Calu3 (cell line): ENCODE results near the gene DSCAML1. TPM values are rescaled to one million over a fixed set of nuclear protein-coding genes. Genes with fewer than 3 reads are reported as not detected.

Experiments used
- BruUV-seq: library from RNA; stranded (reverse); fragments of 400-500 nt; replicated peaks from 2 replicates; lab custom pipeline; 2021; lab: Mats Ljungman, UMichigan
- CTCF ChIA-PET: fragments of 300-600 bp; sonication (Branson Sonifier 250); formaldehyde crosslinking; loops from one replicate; lab custom pipeline; 2022; ENCODE audit warnings: antibody characterized with exemption; lab: Charles Lee
- DNase-seq: peaks from one replicate; pipeline ENCODE4 v3.0.0; 2022
- H3K27ac Mint-ChIP-seq: one replicate; pipeline ENCODE4 v1.8.0; 2022; ENCODE audit warnings: mixed read lengths; ENCODE audit not compliant: unreplicated experiment
- H3K27me3 Mint-ChIP-seq: one replicate; pipeline ENCODE4 v1.8.0; 2022; ENCODE audit warnings: mixed read lengths; ENCODE audit not compliant: unreplicated experiment
- H3K36me3 Mint-ChIP-seq: one replicate; pipeline ENCODE4 v1.8.0; 2022; ENCODE audit warnings: mild to moderate bottlenecking, moderate library complexity, mixed read lengths; ENCODE audit not compliant: insufficient read depth, unreplicated experiment
- H3K4me1 Mint-ChIP-seq: one replicate; pipeline ENCODE4 v1.8.0; 2022; ENCODE audit warnings: mild to moderate bottlenecking, low read depth, mixed read lengths; ENCODE audit not compliant: unreplicated experiment
- H3K4me3 Mint-ChIP-seq: one replicate; pipeline ENCODE4 v1.8.0; 2022; ENCODE audit warnings: mild to moderate bottlenecking, low read depth, moderate library complexity, mixed read lengths; ENCODE audit not compliant: unreplicated experiment
- H3K9me3 Mint-ChIP-seq: one replicate; pipeline ENCODE4 v1.8.0; 2022; ENCODE audit warnings: low read depth, mixed read lengths; ENCODE audit not compliant: unreplicated experiment
- CTCF ChIP-seq: fragments of 200-600 bp; IDR thresholded peaks from one replicate; pipeline ENCODE4 v1.8.0; 2022; ENCODE audit warnings: antibody characterized with exemption; ENCODE audit not compliant: unreplicated experiment
- intact Hi-C: fragments of 100-400 bp; cut with micrococcal nuclease; formaldehyde crosslinking; loops from one replicate; pipeline ENCODE4 v1.10.0; 2022; ENCODE audit not compliant: unreplicated experiment
- total RNA-seq: library from RNA; stranded (reverse); gene quantifications from 2 replicates; pipeline ENCODE4 v1.2.3, GENCODE V29; 2022

DSCAML1 gene
- total RNA-seq, 1 experiment from 2014 or later = 0.07 TPM

DNA sequence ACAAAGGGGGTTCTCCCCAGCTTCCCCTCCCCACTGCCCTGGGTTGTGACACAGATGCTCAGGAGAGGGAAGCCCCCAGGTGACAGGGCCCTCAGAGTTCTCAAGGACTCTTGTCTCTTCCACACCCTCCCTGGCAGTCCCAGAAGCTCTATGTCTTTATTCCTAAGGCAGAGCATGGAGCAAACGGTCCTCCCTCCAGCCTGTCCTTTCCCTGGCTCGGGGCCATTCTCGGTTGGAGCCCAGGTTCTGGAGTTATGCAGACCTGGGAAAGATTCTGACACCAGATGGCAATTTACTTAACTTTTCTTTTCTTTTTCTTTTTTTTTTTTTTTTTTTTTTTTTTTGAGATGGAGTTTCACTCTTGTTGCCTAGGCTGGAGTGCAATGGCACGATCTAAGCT is 282.8 kb downstream of the DSCAML1 start:
- Mint-ChIP-seq H3K27me3 (peaks cover 37% of the 10 kb centered on the region), H3K36me3 (no peaks in the 10 kb centered on the region), H3K4me1 (no peaks in the 10 kb centered on the region), H3K27ac (no peak overlapping the region), H3K4me3 (no peak overlapping the region), H3K9me3 (no peaks in the 10 kb centered on the region)
- no peak for TF ChIP-seq CTCF
- intact Hi-C loops = no loop called here
- no peak for DNase-seq
- no TSS peak for BruUV-seq
- CTCF ChIA-PET = no interaction called here

- TF ChIP-seq CTCF = no peak
- H3K36me3 Mint-ChIP-seq = no peaks in the 10 kb centered on the region
- no peak overlapping the region for H3K4me3 Mint-ChIP-seq
- H3K9me3 Mint-ChIP-seq = no peaks in the 10 kb centered on the region
- no peak for DNase-seq
- BruUV-seq = no TSS peak
- no peaks in the 10 kb centered on the region for H3K4me1 Mint-ChIP-seq
- H3K27me3 Mint-ChIP-seq = peaks cover 43% of the 10 kb centered on the region
- no peak overlapping the region for H3K27ac Mint-ChIP-seq
- CTCF ChIA-PET = no interaction called here
- intact Hi-C loops = no loop called here
Observed at GRCh38 chr11:117513666-117514065, 283.4 kb downstream of the DSCAML1 start.

- Mint-ChIP-seq H3K36me3 (no peaks in the 10 kb centered on the region), H3K9me3 (no peaks in the 10 kb centered on the region), H3K27ac (no peak overlapping the region), H3K4me3 (no peak overlapping the region), H3K4me1 (no peaks in the 10 kb centered on the region), H3K27me3 (peaks cover 57% of the 10 kb centered on the region)
- TF ChIP-seq CTCF = no peak
- intact Hi-C loops = no loop called here
- no TSS peak for BruUV-seq
- CTCF ChIA-PET = no interaction called here
- no peak for DNase-seq
Observed at GRCh38 chr11:117511931-117512539, 285.0 kb downstream of the DSCAML1 start.

GRCh38 chr11:117511483-117511930 is 285.5 kb downstream of the DSCAML1 start:
- no peak for TF ChIP-seq CTCF
- no peak overlapping the region for H3K4me3 Mint-ChIP-seq
- CTCF ChIA-PET = no interaction called here
- no peaks in the 10 kb centered on the region for H3K9me3 Mint-ChIP-seq
- peaks cover 59% of the 10 kb centered on the region for H3K27me3 Mint-ChIP-seq
- H3K4me1 Mint-ChIP-seq = no peaks in the 10 kb centered on the region
- BruUV-seq = no TSS peak
- intact Hi-C loops = no loop called here
- H3K27ac Mint-ChIP-seq = no peak overlapping the region
- no peak for DNase-seq
- H3K36me3 Mint-ChIP-seq = no peaks in the 10 kb centered on the region
